Kidney (tissue), 14 donors: ENCODE data around the gene ZC3H15. TPM values are rescaled to one million over a fixed set of nuclear protein-coding genes. Genes with fewer than 3 reads are reported as not detected.

Source experiments
- DNase-seq, 5 donors: peaks; one replicate each; pipeline ENCODE4 v3.0.0-alpha.2; 2013 to 2020
- FAIRE-seq: peaks from 2 replicates; lab custom pipeline; 2012; peaks lifted over from hg19 to GRCh38; lab: Jason Lieb, UNC
- H3K27ac ChIP-seq, 2 donors: one replicate each; pipeline ENCODE4 v1.7.0; 2013; ENCODE audit warnings: low read depth in 2 of 2, low read length in 2 of 2, inconsistent platforms in 1 of 2
- H3K27me3 ChIP-seq: one replicate; pipeline ENCODE4 v1.7.1; 2013; ENCODE audit warnings: low read length, inconsistent platforms; ENCODE audit not compliant: control insufficient read depth, insufficient read depth
- H3K36me3 ChIP-seq, 3 donors: one replicate each; pipeline versions ENCODE4 v1.7.0 to v1.7.1; 2013; ENCODE audit warnings: low read length in 3 of 3, control low read depth in 1 of 3, inconsistent platforms in 1 of 3; ENCODE audit not compliant: insufficient read depth in 3 of 3, control insufficient read depth in 2 of 3
- H3K4me1 ChIP-seq, 3 donors: one replicate each; pipeline versions ENCODE4 v1.7.0 to v1.7.1; 2013; ENCODE audit warnings: low read length in 3 of 3, inconsistent platforms in 1 of 3, low read depth in 1 of 3; ENCODE audit not compliant: control insufficient read depth in 2 of 3, insufficient read depth in 2 of 3
- H3K4me3 ChIP-seq, 3 donors: one replicate each; pipeline versions ENCODE4 v1.7.0 to v1.8.1; 2013; ENCODE audit warnings: low read length in 3 of 3, control low read depth in 1 of 3, inconsistent platforms in 1 of 3
- H3K9ac ChIP-seq, 3 donors: one replicate each; pipeline versions ENCODE4 v1.7.0 to v1.7.1; 2013; ENCODE audit warnings: low read length in 3 of 3, control low read depth in 1 of 3, inconsistent platforms in 1 of 3
- H3K9me3 ChIP-seq, 3 donors: one replicate each; pipeline versions ENCODE4 v1.7.0 to v1.7.1; 2013; ENCODE audit warnings: low read length in 3 of 3, control low read depth in 1 of 3, inconsistent platforms in 1 of 3; ENCODE audit not compliant: control insufficient read depth in 2 of 3, insufficient read depth in 1 of 3
- CTCF ChIP-seq: IDR thresholded peaks from 3 replicates; pipeline ENCODE4 v1.5.1; 2012; ENCODE audit warnings: mild to moderate bottlenecking, moderate library complexity, borderline replicate concordance; ENCODE audit not compliant: insufficient read depth; ENCODE audit errors: extremely low read depth
- intact Hi-C: fragments of 100-400 bp; cut with DNase I; formaldehyde crosslinking; loops from one replicate; pipeline ENCODE4 v1.11.1; 2022
- polyA plus RNA-seq: library from polyadenylated mRNA; stranded (reverse); fragments of 350-450 nt; fragmentation: Illumina TruSeq; extraction: RNeasy Lipid Tissue Mini Kit (QIAGEN cat#74804); gene quantifications from one replicate; pipeline ENCODE4 v1.2.3, GENCODE V29; 2014; ENCODE audit warnings: low read depth, low replicate concordance; ENCODE audit not compliant: insufficient read depth
- total RNA-seq: library from RNA; stranded (reverse); fragmentation: NEBNext Ultra II Directional; extraction: Animal tissue kit (Norgen Biotek cat#: 25700); gene quantifications from one replicate; pipeline ENCODE4 v1.2.1, GENCODE V29; 2021
- donor health status: control.
- donor health status: control.
- donor health status: control.
- donor health status: control.
- donor health status: control.
- donor health status: DM: yes; HTN: yes; CAD: no.
- donor health status: Normal renal cell carcinoma (clear cell type).

ZC3H15 gene
- total and polyA plus RNA-seq, 2 donors from 2014 or later = 45.3 to 51.5 TPM

- no peak for FAIRE-seq
- intact Hi-C loops = no loop called here
- H3K27me3 ChIP-seq = no peaks in the 10 kb centered on the region
- TF ChIP-seq CTCF = no peak
- no peak for DNase-seq
- H3K36me3 ChIP-seq = no peaks in the 10 kb centered on the region
- H3K4me1 ChIP-seq = no peaks in the 10 kb centered on the region
- H3K27ac ChIP-seq = no peak overlapping the region
- H3K9me3 ChIP-seq = no peaks in the 10 kb centered on the region
- H3K9ac ChIP-seq = no peak overlapping the region
- H3K4me3 ChIP-seq = no peak overlapping the region
These were observed 69.0 kb downstream of the ZC3H15 start for GRCh38 chr2:186554850-186555671.

GRCh38 chr2:186558512-186559276 is 72.6 kb downstream of the ZC3H15 start:
- H3K9ac ChIP-seq = no peak overlapping the region
- H3K27me3 ChIP-seq = no peaks in the 10 kb centered on the region
- no peak overlapping the region for H3K4me3 ChIP-seq
- intact Hi-C loops = no loop called here
- no peaks in the 10 kb centered on the region for H3K9me3 ChIP-seq
- no peaks in the 10 kb centered on the region for H3K36me3 ChIP-seq
- FAIRE-seq = no peak
- H3K27ac ChIP-seq = no peak overlapping the region
- no peaks in the 10 kb centered on the region for H3K4me1 ChIP-seq
- DNase-seq = no peak
- TF ChIP-seq CTCF = no peak

Other genes with a start within 250 kb of the ZC3H15 start
- 99.0 TPM for gene ITGAV, start 103.8 kb downstream of the ZC3H15 start, total RNA-seq
- 26.3 TPM for gene ITGAV, start 103.8 kb downstream of the ZC3H15 start, polyA plus RNA-seq
- gene FAM171B, start 207.8 kb downstream of the ZC3H15 start, total RNA-seq = 7.4 TPM
- gene FAM171B, start 207.8 kb downstream of the ZC3H15 start, polyA plus RNA-seq = 0.97 TPM